HCT116 (cell line): Measurements from ENCODE around the gene VAV1. TPM values are rescaled to one million over a fixed set of nuclear protein-coding genes. Genes with fewer than 3 reads are reported as not detected.

Experiments used
- ATAC-seq: fragments of 200-7000 bp; cut with Tn5 transposase; 2 replicates; pipeline ENCODE4 v1.9.1; 2020; ENCODE audit warnings: mild to moderate bottlenecking, moderate library complexity
- BruUV-seq: library from RNA; stranded (reverse); fragments of 400-500 nt; replicated peaks from 2 replicates; lab custom pipeline; 2021; lab: Mats Ljungman, UMichigan
- CTCF ChIA-PET: fragments of 300-600 bp; sonication (Branson Sonifier 250); formaldehyde crosslinking; loops from one replicate; lab custom pipeline; 2021; ENCODE audit warnings: antibody characterized with exemption; lab: Charles Lee
- POLR2A ChIA-PET: fragments of 300-600, 350-600 bp; sonication (Branson Sonifier 250); formaldehyde crosslinking; loops from one replicate; lab custom pipeline; 2021; ENCODE audit warnings: antibody characterized with exemption; lab: Charles Lee
- RAD21 ChIA-PET, 2 experiments: fragments of 300-600 bp; sonication (Branson Sonifier 250); formaldehyde crosslinking; loops; one replicate each; lab custom pipeline; 2023; ENCODE audit warnings: low total read pairs in 2 of 2; ENCODE audit not compliant: uncharacterized antibody in 2 of 2, unreplicated experiment in 2 of 2, low non-redundant PET in 1 of 2; lab: Charles Lee
- DNase-seq: peaks from one replicate; pipeline ENCODE4 v3.0.0-alpha.2; 2010; ENCODE audit warnings: low read depth, low spot score
- H2AFZ ChIP-seq: fragments of 200-600 bp; shearing (Covaris generic), sonication (generic); 2 replicates; pipeline ENCODE4 v1.6.1; 2017; ENCODE audit warnings: low read depth, mixed run types, mixed read lengths, antibody characterized with exemption, low read length; ENCODE audit not compliant: poor library complexity, severe bottlenecking
- H3K27ac ChIP-seq: 2 replicates; pipeline ENCODE4 v1.5.1; 2012; ENCODE audit warnings: low read depth, low read length
- H3K27me3 ChIP-seq: fragments of 200-600 bp; sonication (generic); 2 replicates; pipeline ENCODE4 v1.6.1; 2016; ENCODE audit warnings: mixed run types, low read length, mixed read lengths; ENCODE audit not compliant: insufficient read depth
- H3K36me3 ChIP-seq, 2 experiments: fragments of 200-500 bp in 1 of 2; fragments of 200-600 bp in 1 of 2; sonication (Bioruptor generic) in 1 of 2; sonication (generic) in 1 of 2; 2 replicates each; pipeline versions ENCODE4 v1.5.1 to v1.6.1; 2014 to 2016; ENCODE audit warnings: low read length in 2 of 2, inconsistent platforms in 1 of 2, mixed read lengths in 1 of 2, mixed run types in 1 of 2; ENCODE audit not compliant: insufficient read depth in 2 of 2, control insufficient read depth in 1 of 2
- H3K4me1 ChIP-seq, 2 experiments: fragments of 200-600 bp in 1 of 2; sonication (generic) in 1 of 2; 2 replicates each; pipeline versions ENCODE4 v1.5.1 to v1.6.1; 2012 to 2017; ENCODE audit warnings: low read length in 2 of 2, inconsistent platforms in 1 of 2, mild to moderate bottlenecking in 1 of 2, mixed read lengths in 1 of 2, mixed run types in 1 of 2, moderate library complexity in 1 of 2; ENCODE audit not compliant: insufficient read depth in 2 of 2, control insufficient read depth in 1 of 2
- H3K4me2 ChIP-seq: fragments of 200-600 bp; sonication (generic); 2 replicates; pipeline ENCODE4 v1.6.1; 2017; ENCODE audit warnings: mixed run types, low read length, mixed read lengths
- H3K4me3 ChIP-seq, 2 experiments: fragments of 200-600 bp in 1 of 2; sonication (generic) in 1 of 2; replicated peaks in 1 of 2; 2 replicates each; pipeline ENCODE4 v1.5.1; 2011 to 2016; ENCODE audit warnings: low read length in 2 of 2, control low read depth in 1 of 2, low read depth in 1 of 2, mild to moderate bottlenecking in 1 of 2, mixed read lengths in 1 of 2, mixed run types in 1 of 2
- H3K79me2 ChIP-seq: fragments of 200-600 bp; sonication (generic); 2 replicates; pipeline ENCODE4 v1.6.1; 2017; ENCODE audit warnings: mild to moderate bottlenecking, mixed run types, low read length, moderate library complexity, mixed read lengths; ENCODE audit not compliant: insufficient read depth
- H3K9ac ChIP-seq: fragments of 200-600 bp; sonication (generic); 2 replicates; pipeline ENCODE4 v1.6.1; 2016; ENCODE audit warnings: low read length, mixed read lengths
- H3K9me2 ChIP-seq: fragments of 200-600 bp; sonication (generic), shearing (Covaris generic); 2 replicates; pipeline ENCODE4 v1.6.1; 2017; ENCODE audit warnings: mixed run types, mild to moderate bottlenecking, moderate library complexity; ENCODE audit not compliant: insufficient read depth
- H3K9me3 ChIP-seq, 2 experiments: fragments of 200-500 bp in 1 of 2; fragments of 200-600 bp in 1 of 2; sonication (Bioruptor generic) in 1 of 2; sonication (generic) in 1 of 2; 2 replicates each; pipeline ENCODE4 v1.6.1; 2014 to 2017; ENCODE audit warnings: low read length in 2 of 2, mixed read lengths in 2 of 2, inconsistent platforms in 1 of 2, low read depth in 1 of 2, mild to moderate bottlenecking in 1 of 2, mixed run types in 1 of 2, moderate library complexity in 1 of 2; ENCODE audit not compliant: control insufficient read depth in 1 of 2, insufficient read depth in 1 of 2
- H4K20me1 ChIP-seq: fragments of 200-600 bp; sonication (generic), shearing (Covaris generic); 2 replicates; pipeline ENCODE4 v1.6.1; 2017; ENCODE audit warnings: mixed run types, mild to moderate bottlenecking, moderate library complexity; ENCODE audit not compliant: insufficient read depth
- CBX3 ChIP-seq: IDR thresholded peaks from 2 replicates; pipeline ENCODE4 v1.6.1; 2012; ENCODE audit warnings: low read depth
- CEBPB ChIP-seq: IDR thresholded peaks from 2 replicates; pipeline ENCODE4 v1.6.1; 2012; ENCODE audit warnings: low read depth
- CTCF ChIP-seq, 3 experiments: fragments of 200-600 bp in 1 of 3; sonication (generic) in 1 of 3; IDR thresholded peaks in 2 of 3; conservative IDR thresholded peaks in 1 of 3; 2 replicates each; pipeline ENCODE4 v1.5.1; 2012 to 2017; ENCODE audit warnings: low read depth in 2 of 3, low read length in 2 of 3, antibody characterized with exemption in 1 of 3, borderline replicate concordance in 1 of 3, control low read depth in 1 of 3, mild to moderate bottlenecking in 1 of 3, mixed read lengths in 1 of 3, mixed run types in 1 of 3, moderate library complexity in 1 of 3; ENCODE audit not compliant: insufficient read depth in 1 of 3
- ELF1 ChIP-seq: IDR thresholded peaks from 2 replicates; pipeline ENCODE4 v1.6.1; 2012; ENCODE audit warnings: low read depth, borderline replicate concordance
- EZH2 ChIP-seq: fragments of 200-600 bp; sonication (generic); IDR thresholded peaks from 2 replicates; pipeline ENCODE4 v1.6.1; 2017; ENCODE audit warnings: antibody characterized with exemption, mixed run types
- EZH2phosphoT487 ChIP-seq: fragments of 200-600 bp; IDR thresholded peaks from 2 replicates; pipeline ENCODE4 v1.6.1; 2018; ENCODE audit warnings: antibody characterized with exemption, borderline replicate concordance
- FOSL1 ChIP-seq: IDR thresholded peaks from 2 replicates; pipeline ENCODE4 v1.6.1; 2012; ENCODE audit warnings: low read depth
- JUND ChIP-seq: IDR thresholded peaks from 2 replicates; pipeline ENCODE4 v1.6.1; 2012
- POLR2A ChIP-seq: IDR thresholded peaks from 2 replicates; pipeline ENCODE4 v1.7.0; 2011; ENCODE audit warnings: borderline replicate concordance; ENCODE audit not compliant: insufficient read depth, insufficient read length; ENCODE audit errors: extremely low read depth
- POLR2AphosphoS5 ChIP-seq: IDR thresholded peaks from 2 replicates; pipeline ENCODE4 v1.6.1; 2011; ENCODE audit warnings: mild to moderate bottlenecking, low read depth, low read length, moderate library complexity
- SIN3A ChIP-seq: IDR thresholded peaks from 2 replicates; pipeline ENCODE4 v1.6.1; 2012; ENCODE audit warnings: low read depth
- YY1 ChIP-seq: IDR thresholded peaks from 2 replicates; pipeline ENCODE4 v1.6.1; 2011; ENCODE audit warnings: low read length, low read depth, moderate library complexity, mild to moderate bottlenecking; ENCODE audit not compliant: insufficient replicate concordance; ENCODE audit errors: extremely low read depth
- ZBTB33 ChIP-seq: IDR thresholded peaks from 2 replicates; pipeline ENCODE4 v1.6.1; 2011; ENCODE audit warnings: mild to moderate bottlenecking, low read length, moderate library complexity; ENCODE audit not compliant: insufficient replicate concordance; ENCODE audit errors: extremely low read depth
- intact Hi-C: fragments of 100-400 bp; cut with micrococcal nuclease; formaldehyde crosslinking; loops from 2 replicates; pipeline ENCODE4 v1.10.0; 2022
- total RNA-seq: library from RNA; stranded (reverse); gene quantifications from one replicate; pipeline ENCODE4 v1.2.1, GENCODE V29; 2021; ENCODE audit not compliant: unreplicated experiment

The VAV1 gene
- total RNA-seq, 1 experiment from 2014 or later: 20.6 TPM

- Histone ChIP-seq H4K20me1 (no peaks in the 10 kb centered on the region), H3K27ac (no peak overlapping the region), H3K79me2 (no peaks in the 10 kb centered on the region), H3K9ac (no peak overlapping the region), H3K27me3 (peaks cover 17% of the 10 kb centered on the region), H3K9me3 (no peaks in the 10 kb centered on the region), H2AFZ (no peak overlapping the region), H3K4me3 (no peak overlapping the region), H3K4me1 (no peaks in the 10 kb centered on the region), H3K4me2 (no peak overlapping the region), H3K9me2 (no peaks in the 10 kb centered on the region), H3K36me3 (no peaks in the 10 kb centered on the region)
- TF ChIP-seq CEBPB (no peak), YY1 (no peak)
- ATAC-seq (no peak), DNase-seq (no peak)
- RAD21 ChIA-PET: no interaction called here
- CTCF ChIA-PET: no interaction called here
- POLR2A ChIA-PET: no interaction called here
- intact Hi-C loops: no loop called here
- BruUV-seq: no TSS peak
Measured at GRCh38 chr19:6888967-6889366, 116.5 kb downstream of the VAV1 start.

- H3K27ac ChIP-seq: no peak overlapping the region
- H3K27me3 ChIP-seq: peaks cover 17% of the 10 kb centered on the region
- H3K9me3 ChIP-seq: no peaks in the 10 kb centered on the region
- CTCF ChIA-PET: no interaction called here
- intact Hi-C loops: no loop called here
- H3K9me2 ChIP-seq: no peaks in the 10 kb centered on the region
- H3K36me3 ChIP-seq: no peaks in the 10 kb centered on the region
- DNase-seq: no peak
- H3K9ac ChIP-seq: no peak overlapping the region
- BruUV-seq: no TSS peak
- H3K4me2 ChIP-seq: no peak overlapping the region
- no peaks in the 10 kb centered on the region for H3K4me1 ChIP-seq
- no peak for ATAC-seq
- POLR2A ChIA-PET: interaction anchor here (0.6 kb wide), 1 partner anchor 1040 kb away, joined by 5 read pairs; no protein-coding TSS in a partner anchor
- no peaks in the 10 kb centered on the region for H3K79me2 ChIP-seq
- H4K20me1 ChIP-seq: no peaks in the 10 kb centered on the region
- H2AFZ ChIP-seq: no peak overlapping the region
- no peak overlapping the region for H3K4me3 ChIP-seq
- RAD21 ChIA-PET: no interaction called here
- TF ChIP-seq POLR2A: no peak
- TF ChIP-seq EZH2: no peak
- TF ChIP-seq FOSL1: no peak
- TF ChIP-seq SIN3A: no peak
- TF ChIP-seq CBX3: no peak
- no peak for TF ChIP-seq CTCF (IDR thresholded peaks at IDR 0.05 in 2 of 3, conservative IDR thresholded peaks at IDR 0.05 in 1 of 3; ENCODE audit: borderline replicate concordance in 1 of 3, insufficient read depth in 1 of 3, low read depth in 2 of 3, low read length in 2 of 3)
- TF ChIP-seq POLR2AphosphoS5: no peak
- TF ChIP-seq EZH2phosphoT487: no peak
- TF ChIP-seq CEBPB: no peak
- TF ChIP-seq YY1: no peak
- no peak for TF ChIP-seq ELF1
- no peak for TF ChIP-seq ZBTB33
- TF ChIP-seq JUND: no peak
Measured at GRCh38 chr19:6890401-6890913, 117.9 kb downstream of the VAV1 start.
